A673 (cell line): ENCODE data around the gene DCLK2.

Source experiments
- EZH2 ChIP-seq: fragments of 200-600 bp; sonication (generic); IDR thresholded peaks from 2 replicates; pipeline ENCODE4 v1.6.1; 2017; ENCODE audit warnings: borderline replicate concordance, low read depth, mild to moderate bottlenecking, mixed read lengths, antibody characterized with exemption, low read length; ENCODE audit not compliant: poor library complexity, severe bottlenecking
- TF ChIP-seq, protein P1 (sequence below): fragments of 300-800, 200-600 bp; sonication (generic); conservative IDR thresholded peaks from 2 replicates; pipeline ENCODE4 v1.5.1; 2017; ENCODE audit warnings: low read depth, mild to moderate bottlenecking, antibody characterized with exemption, low read length, moderate library complexity, mixed read lengths

GRCh38 chr4:150117094-150117493, 38.8 kb downstream of the DCLK2 start:
- TF ChIP-seq EZH2 = no peak
- TF ChIP-seq, protein P1, sequence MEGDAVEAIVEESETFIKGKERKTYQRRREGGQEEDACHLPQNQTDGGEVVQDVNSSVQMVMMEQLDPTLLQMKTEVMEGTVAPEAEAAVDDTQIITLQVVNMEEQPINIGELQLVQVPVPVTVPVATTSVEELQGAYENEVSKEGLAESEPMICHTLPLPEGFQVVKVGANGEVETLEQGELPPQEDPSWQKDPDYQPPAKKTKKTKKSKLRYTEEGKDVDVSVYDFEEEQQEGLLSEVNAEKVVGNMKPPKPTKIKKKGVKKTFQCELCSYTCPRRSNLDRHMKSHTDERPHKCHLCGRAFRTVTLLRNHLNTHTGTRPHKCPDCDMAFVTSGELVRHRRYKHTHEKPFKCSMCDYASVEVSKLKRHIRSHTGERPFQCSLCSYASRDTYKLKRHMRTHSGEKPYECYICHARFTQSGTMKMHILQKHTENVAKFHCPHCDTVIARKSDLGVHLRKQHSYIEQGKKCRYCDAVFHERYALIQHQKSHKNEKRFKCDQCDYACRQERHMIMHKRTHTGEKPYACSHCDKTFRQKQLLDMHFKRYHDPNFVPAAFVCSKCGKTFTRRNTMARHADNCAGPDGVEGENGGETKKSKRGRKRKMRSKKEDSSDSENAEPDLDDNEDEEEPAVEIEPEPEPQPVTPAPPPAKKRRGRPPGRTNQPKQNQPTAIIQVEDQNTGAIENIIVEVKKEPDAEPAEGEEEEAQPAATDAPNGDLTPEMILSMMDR = no peak
